ENCODE results near the gene MXRA7.
"Not testable (repeated sequence)": the region's sequence is repeated elsewhere in the genome, so short reads cannot be mapped to it uniquely, and the experiment has no call there.

MXRA7 gene

GRCh38 chr17:76710863-76711611, at the start of gene MXRA7:
Gene MXRA7, minus strand, starts transcription at chr17:76710965. Its CDS starts 19 bp downstream, at chr17:76710946.
- peak; percentile 86 for DNase-seq

GRCh38 chr17:76758570-76758969, 47.8 kb upstream of the MXRA7 start:
- no peak for DNase-seq

GRCh38 chr17:76757256-76757655, 46.5 kb upstream of the MXRA7 start:
- no peak for DNase-seq

GRCh38 chr17:76755285-76755684, 44.5 kb upstream of the MXRA7 start:
- DNase-seq, result no peak

- peak; percentile 68 for DNase-seq
Observed at GRCh38 chr17:76753061-76753961, 42.5 kb upstream of the MXRA7 start.

- DNase-seq, result no peak
Observed at GRCh38 chr17:76752006-76752405, 41.2 kb upstream of the MXRA7 start.

GRCh38 chr17:76751416-76751993, 40.7 kb upstream of the MXRA7 start:
- no peak for DNase-seq

GRCh38 chr17:76748657-76749056, 37.9 kb upstream of the MXRA7 start:
- no peak for DNase-seq

- DNase-seq, result no peak
Observed at GRCh38 chr17:76747716-76748363, 37.1 kb upstream of the MXRA7 start.

GRCh38 chr17:76745785-76746184, 35.0 kb upstream of the MXRA7 start:
- DNase-seq, result not testable (repeated sequence)

- no peak for DNase-seq
Observed at GRCh38 chr17:76744747-76745146, 34.0 kb upstream of the MXRA7 start.

- no peak for DNase-seq
Observed at GRCh38 chr17:76742958-76743357, 32.2 kb upstream of the MXRA7 start.

GRCh38 chr17:76740329-76741118, 29.8 kb upstream of the MXRA7 start:
- no peak for DNase-seq

GRCh38 chr17:76739568-76740115, 28.9 kb upstream of the MXRA7 start:
- not testable (repeated sequence) for DNase-seq

GRCh38 chr17:76738468-76738850, 27.7 kb upstream of the MXRA7 start:
- no peak for DNase-seq

- DNase-seq, result peak; percentile 97
Observed at GRCh38 chr17:76737676-76738467, 27.1 kb upstream of the MXRA7 start, which contains the start of gene MFSD11. Gene MFSD11, plus strand, starts transcription at chr17:76738119. Its CDS starts 234 bp downstream, at chr17:76738353.

GRCh38 chr17:76737082-76737675, 26.4 kb upstream of the MXRA7 start, which contains the start of gene SRSF2:
Gene SRSF2, minus strand, starts transcription at chr17:76737331. Its CDS starts 171 bp downstream, at chr17:76737160.
- peak; percentile 100 for DNase-seq

GRCh38 chr17:76736349-76737081, 25.8 kb upstream of the MXRA7 start:
- peak; percentile 91 for DNase-seq

- no peak for DNase-seq
Observed at GRCh38 chr17:76735586-76736348, 25.0 kb upstream of the MXRA7 start.

All from activated effector memory CD4-positive, alpha-beta T cell treated with anti-CD3 and anti-CD28 coated beads, Interleukin-2, amount 50 U/mL, for 16 hours (primary cell).